Measurements from ENCODE around the gene ZNF296. TPM values are rescaled to one million over a fixed set of nuclear protein-coding genes. Genes with fewer than 3 reads are reported as not detected.
A peak's percentile ranks its signal among the peaks of the same experiment; 100 is the strongest.

The ZNF296 gene
- total and polyA plus RNA-seq, 2 experiments from 2014 or later = 1.2 TPM; not detected in 1

GRCh38 chr19:45049073-45049736, 27.1 kb downstream of the ZNF296 start:
- H2AFZ ChIP-seq = no peak overlapping the region
- TF ChIP-seq EZH2phosphoT487 (IDR thresholded peaks at IDR 0.05; ENCODE audit: low read depth, severe bottlenecking, unreplicated experiment) (no peak), EZH2 (IDR thresholded peaks at IDR 0.05; ENCODE audit: borderline replicate concordance) (no peak), CTCF (IDR thresholded peaks at IDR 0.05; ENCODE audit: poor library complexity) (no peak)
- no peaks in the 10 kb centered on the region for H3K36me3 ChIP-seq (replicated peaks; ENCODE audit: insufficient read depth, low read depth)
- whole genome bisulfite sequencing (ENCODE audit: low lambda C conversion rate, missing lambda C conversion rate) = 88% methylated on average over 8 of the region's 8 CpGs
- no peak overlapping the region for H3K4me3 ChIP-seq
- H4K20me1 ChIP-seq (ENCODE audit: insufficient read depth, poor library complexity, severe bottlenecking) = peaks cover 67% of the 10 kb centered on the region
- no peaks in the 10 kb centered on the region for H3K27me3 ChIP-seq
- H3K9me2 ChIP-seq (replicated peaks; ENCODE audit: insufficient read depth) = no peaks in the 10 kb centered on the region
- DNase-seq (ENCODE audit: low spot score) = no peak
- no peak overlapping the region for H3K4me2 ChIP-seq
- H3K79me2 ChIP-seq = peaks cover 92% of the 10 kb centered on the region
- H3K9me3 ChIP-seq (ENCODE audit: low read depth) = no peaks in the 10 kb centered on the region
- H3K4me1 ChIP-seq (ENCODE audit: insufficient read depth) = peaks cover 10% of the 10 kb centered on the region
- no peak overlapping the region for H3K27ac ChIP-seq

- WGBS (ENCODE audit: low lambda C conversion rate, missing lambda C conversion rate) = 91% methylated on average over 7 of the region's 7 CpGs
- Histone ChIP-seq H3K4me3 (no peak overlapping the region), H3K27me3 (no peaks in the 10 kb centered on the region), H3K4me2 (no peak overlapping the region), H3K9me2 (replicated peaks; ENCODE audit: insufficient read depth) (no peaks in the 10 kb centered on the region), H3K4me1 (ENCODE audit: insufficient read depth) (peaks cover 10% of the 10 kb centered on the region), H3K9me3 (ENCODE audit: low read depth) (no peaks in the 10 kb centered on the region), H4K20me1 (ENCODE audit: insufficient read depth, poor library complexity, severe bottlenecking) (peaks cover 75% of the 10 kb centered on the region), H3K79me2 (peaks cover 95% of the 10 kb centered on the region), H2AFZ (no peak overlapping the region), H3K27ac (peak overlapping the region; percentile 38), H3K36me3 (replicated peaks; ENCODE audit: insufficient read depth, low read depth) (no peaks in the 10 kb centered on the region)
- no peak for DNase-seq (ENCODE audit: low spot score)
- TF ChIP-seq EZH2phosphoT487 (IDR thresholded peaks at IDR 0.05; ENCODE audit: low read depth, severe bottlenecking, unreplicated experiment) = no peak
- TF ChIP-seq EZH2 (IDR thresholded peaks at IDR 0.05; ENCODE audit: borderline replicate concordance) = no peak
- no peak for TF ChIP-seq CTCF (IDR thresholded peaks at IDR 0.05; ENCODE audit: poor library complexity)
Measured at GRCh38 chr19:45047188-45047797, 29.0 kb downstream of the ZNF296 start.

GRCh38 chr19:45046355-45046754, 29.9 kb downstream of the ZNF296 start:
- Histone ChIP-seq H3K4me2 (peak overlapping the region; percentile 63), H3K4me1 (ENCODE audit: insufficient read depth) (peaks cover 10% of the 10 kb centered on the region), H3K9me2 (replicated peaks; ENCODE audit: insufficient read depth) (no peaks in the 10 kb centered on the region), H3K27me3 (no peaks in the 10 kb centered on the region), H3K9me3 (ENCODE audit: low read depth) (no peaks in the 10 kb centered on the region), H3K27ac (peak overlapping the region; percentile 38), H3K36me3 (replicated peaks; ENCODE audit: insufficient read depth, low read depth) (no peaks in the 10 kb centered on the region), H4K20me1 (ENCODE audit: insufficient read depth, poor library complexity, severe bottlenecking) (peaks cover 82% of the 10 kb centered on the region), H3K79me2 (peaks cover 95% of the 10 kb centered on the region), H2AFZ (no peak overlapping the region), H3K4me3 (no peak overlapping the region)
- no peak for TF ChIP-seq CTCF (IDR thresholded peaks at IDR 0.05; ENCODE audit: poor library complexity)
- no peak for TF ChIP-seq EZH2 (IDR thresholded peaks at IDR 0.05; ENCODE audit: borderline replicate concordance)
- TF ChIP-seq EZH2phosphoT487 (IDR thresholded peaks at IDR 0.05; ENCODE audit: low read depth, severe bottlenecking, unreplicated experiment) = no peak
- DNase-seq (ENCODE audit: low spot score) = no peak
- 86% methylated on average over 7 of the region's 7 CpGs for WGBS (ENCODE audit: low lambda C conversion rate, missing lambda C conversion rate)
